HepG2 (cell line): ENCODE data around the gene CUEDC2. TPM values are rescaled to one million over a fixed set of nuclear protein-coding genes. Genes with fewer than 3 reads are reported as not detected.

Experiments used
- ARHGAP35 ChIP-seq: sonication (generic); formaldehyde crosslinking; IDR thresholded peaks from 2 replicates; pipeline ENCODE4 v1.9.0; 2022; ENCODE audit warnings: mild to moderate bottlenecking, inconsistent platforms, moderate library complexity, missing genetic modification reagents, borderline replicate concordance
- ATF1 ChIP-seq: IDR thresholded peaks from 2 replicates; pipeline ENCODE4 v1.6.1; 2016; ENCODE audit warnings: mild to moderate bottlenecking, control low read depth
- ATF2 ChIP-seq: sonication (generic); formaldehyde crosslinking; IDR thresholded peaks from 2 replicates; pipeline ENCODE4 v1.4.0; 2020; ENCODE audit warnings: missing genetic modification reagents
- BORCS8-MEF2B ChIP-seq: sonication (generic); formaldehyde crosslinking; IDR thresholded peaks from 2 replicates; pipeline ENCODE4 v1.8.0; 2022; ENCODE audit warnings: mild to moderate bottlenecking, missing genetic modification reagents
- MTA3 ChIP-seq: sonication (generic); formaldehyde crosslinking; IDR thresholded peaks from 2 replicates; pipeline ENCODE4 v1.4.0; 2020; ENCODE audit warnings: missing genetic modification reagents
- MTERF4 ChIP-seq: sonication (generic); formaldehyde crosslinking; IDR thresholded peaks from 2 replicates; pipeline ENCODE4 v1.8.0; 2023; ENCODE audit warnings: mild to moderate bottlenecking, missing genetic modification reagents
- MYNN ChIP-seq: sonication (generic); formaldehyde crosslinking; IDR thresholded peaks from 2 replicates; pipeline ENCODE4 v1.4.0; 2020; ENCODE audit warnings: mild to moderate bottlenecking, low read depth, missing genetic modification reagents
- NFE2L2 ChIP-seq: fragments of 150-350 bp; IDR thresholded peaks from 2 replicates; pipeline ENCODE4 v1.6.1; 2014; ENCODE audit warnings: low read length
- NFIB ChIP-seq: sonication (generic); formaldehyde crosslinking; IDR thresholded peaks from 2 replicates; pipeline ENCODE4 v1.9.0; 2021; ENCODE audit warnings: missing genetic modification reagents, mild to moderate bottlenecking, borderline replicate concordance
- ONECUT2 ChIP-seq: sonication (generic); formaldehyde crosslinking; IDR thresholded peaks from 2 replicates; pipeline ENCODE4 v1.4.0; 2020; ENCODE audit warnings: missing genetic modification reagents
- RARG ChIP-seq: sonication (generic); formaldehyde crosslinking; IDR thresholded peaks from 2 replicates; pipeline ENCODE4 v1.4.0; 2020; ENCODE audit warnings: low read depth, mild to moderate bottlenecking, missing genetic modification reagents
- SYNCRIP ChIP-seq: fragments of 200-400 bp; formaldehyde crosslinking; IDR thresholded peaks from 2 replicates; pipeline ENCODE4 v1.6.1; 2018; ENCODE audit warnings: mild to moderate bottlenecking, low read depth, low read length; ENCODE audit not compliant: insufficient read depth
- TARDBP ChIP-seq: sonication (generic); formaldehyde crosslinking; IDR thresholded peaks from 2 replicates; pipeline ENCODE4 v1.8.0; 2022; ENCODE audit warnings: mild to moderate bottlenecking, missing genetic modification reagents
- TFDP1 ChIP-seq: IDR thresholded peaks from 2 replicates; pipeline ENCODE4 v1.6.1; 2016; ENCODE audit warnings: missing compliant biosample characterization, missing genetic modification reagents, borderline replicate concordance
- ZBTB3 ChIP-seq: sonication (generic); formaldehyde crosslinking; IDR thresholded peaks from 2 replicates; pipeline ENCODE4 v1.4.0; 2020; ENCODE audit warnings: low read depth, mild to moderate bottlenecking, moderate library complexity, missing genetic modification reagents, borderline replicate concordance
- ZBTB39 ChIP-seq: sonication (generic); formaldehyde crosslinking; IDR thresholded peaks from 2 replicates; pipeline ENCODE4 v1.5.0; 2020; ENCODE audit warnings: missing genetic modification reagents
- ZFP90 ChIP-seq: sonication (generic); formaldehyde crosslinking; IDR thresholded peaks from 2 replicates; pipeline ENCODE4 v1.8.0; 2022; ENCODE audit warnings: missing genetic modification reagents, mild to moderate bottlenecking, inconsistent platforms, borderline replicate concordance
- ZNF124 ChIP-seq: sonication (generic); formaldehyde crosslinking; IDR thresholded peaks from 2 replicates; pipeline ENCODE4 v1.4.0; 2020; ENCODE audit warnings: missing genetic modification reagents
- ZNF205 ChIP-seq: IDR thresholded peaks from 2 replicates; pipeline ENCODE4 v1.6.1; 2018; ENCODE audit warnings: missing biosample characterization, missing genetic modification reagents
- ZNF251 ChIP-seq: sonication (generic); formaldehyde crosslinking; IDR thresholded peaks from 2 replicates; pipeline ENCODE4 v1.9.0; 2021; ENCODE audit warnings: mild to moderate bottlenecking, missing genetic modification reagents
- ZNF274 ChIP-seq: sonication (generic); formaldehyde crosslinking; IDR thresholded peaks from 2 replicates; pipeline ENCODE4 v1.5.1; 2020; ENCODE audit warnings: mild to moderate bottlenecking, missing genetic modification reagents
- ZNF496 ChIP-seq: sonication (generic); formaldehyde crosslinking; IDR thresholded peaks from 2 replicates; pipeline ENCODE4 v1.8.1; 2023; ENCODE audit warnings: mild to moderate bottlenecking, moderate library complexity, missing genetic modification reagents; ENCODE audit not compliant: insufficient replicate concordance
- ZNF562 ChIP-seq: sonication (generic); formaldehyde crosslinking; IDR thresholded peaks from 2 replicates; pipeline ENCODE4 v1.8.0; 2022; ENCODE audit warnings: missing genetic modification reagents, borderline replicate concordance
- ZNF652 ChIP-seq: IDR thresholded peaks from 2 replicates; pipeline ENCODE4 v1.6.1; 2016; ENCODE audit warnings: low read depth, borderline replicate concordance
- ZNF678 ChIP-seq: sonication (generic); formaldehyde crosslinking; IDR thresholded peaks from 2 replicates; pipeline ENCODE4 v1.4.0; 2020; ENCODE audit warnings: mild to moderate bottlenecking, missing genetic modification reagents
- polyA plus RNA-seq, 8 experiments: library from polyadenylated mRNA; depleted of rRNA in 3 of 8; stranded (reverse) in 7 of 8; unstranded in 1 of 8; fragments of >200 nt; fragmentation: Illumina TruSeq in 4 of 8; extraction: Trizol in 4 of 8; gene quantifications; 2 replicates each; pipeline versions ENCODE4 v1.2.1 to v1.2.3, GENCODE V29; 2011 to 2016; ENCODE audit warnings: low read depth in 4 of 8, missing spikeins in 1 of 8, mixed read lengths in 1 of 8; ENCODE audit not compliant: insufficient read depth in 1 of 8
- total RNA-seq, 5 experiments: library from RNA; depleted of rRNA; stranded (reverse); fragments of >200 nt; fragmentation: Illumina TruSeq; extraction: Trizol; gene quantifications; 2 replicates each; pipeline ENCODE4 v1.2.3, GENCODE V29; 2016; ENCODE audit warnings: low read depth in 1 of 5

The CUEDC2 gene
- total and polyA plus RNA-seq, 2 of the 13 experiments (the other 11 are each of a cell fraction or from before 2014, with no cell fraction given) = 13.1 to 18.4 TPM

- TF ChIP-seq ZNF251 (CRISPR knock-in tag) (no peak), ONECUT2 (0 out of 2 replicates have a peak, but pooled peaks have one; percentile 21), SYNCRIP (no peak), ZNF562 (CRISPR knock-in tag) (no peak), TARDBP (CRISPR knock-in tag) (0 out of 2 replicates have a peak, but pooled peaks have one; percentile 53), ZFP90 (peak; percentile 75; the same call in 1 of the 2 replicates), TFDP1 (CRISPR knock-in tag) (0 out of 2 replicates have a peak, but pooled peaks have one; percentile 16), NFIB (CRISPR knock-in tag) (no peak), NFE2L2 (no peak), ZNF274 (CRISPR knock-in tag) (no peak), ZBTB3 (CRISPR knock-in tag) (no peak), ZBTB39 (no peak), ZNF652 (no peak), RARG (CRISPR knock-in tag) (no peak), ZNF496 (CRISPR knock-in tag) (no peak), MYNN (CRISPR knock-in tag) (no peak), ATF2 (CRISPR knock-in tag) (no peak), ARHGAP35 (CRISPR knock-in tag) (no peak), ATF1 (CRISPR knock-in tag) (no peak), ZNF124 (no peak), MTA3 (CRISPR knock-in tag) (no peak), ZNF678 (CRISPR knock-in tag) (no peak), ZNF205 (no peak; the same call in 1 of the 2 replicates), MTERF4 (CRISPR knock-in tag) (peak; percentile 34; the same call in 1 of the 2 replicates), BORCS8-MEF2B (peak; percentile 76)
These were observed 12.8 kb downstream of the CUEDC2 start (continued) for GRCh38 chr10:102419269-102420180.
